Lower leg skin (tissue), 4 donors: Measurements from ENCODE around the gene HHIPL2. TPM values are rescaled to one million over a fixed set of nuclear protein-coding genes. Genes with fewer than 3 reads are reported as not detected.

Source experiments
- DNase-seq, 2 donors: peaks; one replicate each; pipeline ENCODE4 v3.0.0-alpha.2; 2019; ENCODE audit warnings: low spot score in 2 of 2
- H3K4me3 ChIP-seq: fragments of 200-600 bp; sonication (generic); 2 replicates; pipeline ENCODE4 v1.5.1; 2017; ENCODE audit warnings: mild to moderate bottlenecking, low read depth; ENCODE audit not compliant: poor library complexity, severe bottlenecking
- CTCF ChIP-seq, 3 donors: fragments of 450-650 bp; IDR thresholded peaks; one replicate each; pipeline ENCODE4 v1.5.1; 2016; ENCODE audit warnings: antibody characterized with exemption in 3 of 3, mild to moderate bottlenecking in 3 of 3, moderate library complexity in 2 of 3
- POLR2A ChIP-seq, 2 donors: fragments of 450-650 bp; IDR thresholded peaks; one replicate each; pipeline ENCODE4 v1.6.1; 2016 to 2017; ENCODE audit warnings: antibody characterized with exemption in 2 of 2, mild to moderate bottlenecking in 1 of 2, moderate library complexity in 1 of 2
- WGBS, 2 donors: methylation state at CpG; one replicate each; pipeline ENCODE4 v1.1.5; 2018; 5-methylcytosine and 5-hydroxymethylcytosine counted together
- intact Hi-C: fragments of 100-400 bp; cut with DNase I; formaldehyde crosslinking; loops from one replicate; pipeline ENCODE4 v1.15.0; 2023; ENCODE audit warnings: low total_unique reads
- total RNA-seq, 4 donors: library from RNA; depleted of rRNA; stranded (reverse); fragments of >200 nt; gene quantifications; one replicate each; pipeline ENCODE4 v1.1.0, GENCODE V29; 2016

The HHIPL2 gene
- total RNA-seq, 4 donors from 2014 or later = not detected

GRCh38 chr1:222588135-222588534 is 40.2 kb upstream of the HHIPL2 start:
- intact Hi-C loops = no loop called here
- WGBS, 2 donors = 84 to 85% methylated on average over 1 of the region's 1 CpG
- no peak overlapping the region for H3K4me3 ChIP-seq
- TF ChIP-seq CTCF (IDR thresholded peaks at IDR 0.05) (no peak), POLR2A (IDR thresholded peaks at IDR 0.05) (no peak)
- DNase-seq = no peak

GRCh38 chr1:222586842-222587241 is 38.9 kb upstream of the HHIPL2 start:
- WGBS, 2 donors = 91% methylated on average over 2 of the region's 2 CpGs
- no peak for DNase-seq
- intact Hi-C loops = no loop called here
- no peak for TF ChIP-seq CTCF (IDR thresholded peaks at IDR 0.05)
- TF ChIP-seq POLR2A (IDR thresholded peaks at IDR 0.05) = no peak
- no peak overlapping the region for H3K4me3 ChIP-seq

GRCh38 chr1:222583079-222583478 is 35.2 kb upstream of the HHIPL2 start:
- intact Hi-C loops = no loop called here
- H3K4me3 ChIP-seq = no peak overlapping the region
- DNase-seq = no peak
- WGBS, 2 donors = 81 to 87% methylated on average over 5 of the region's 5 CpGs
- TF ChIP-seq CTCF (IDR thresholded peaks at IDR 0.05) (no peak), POLR2A (IDR thresholded peaks at IDR 0.05) (no peak)

GRCh38 chr1:222582099-222582774 is 34.3 kb upstream of the HHIPL2 start:
- no peak for DNase-seq
- intact Hi-C loops = no loop called here
- no peak overlapping the region for H3K4me3 ChIP-seq
- 74 to 76% methylated on average over 4 of the region's 4 CpGs for WGBS, 2 donors
- TF ChIP-seq CTCF (IDR thresholded peaks at IDR 0.05) (no peak), POLR2A (IDR thresholded peaks at IDR 0.05) (no peak)

- TF ChIP-seq CTCF (IDR thresholded peaks at IDR 0.05) = no peak
- TF ChIP-seq POLR2A (IDR thresholded peaks at IDR 0.05) = no peak
- DNase-seq = no peak
- WGBS, 2 donors = 96% methylated on average over 3 of the region's 3 CpGs
- H3K4me3 ChIP-seq = no peak overlapping the region
- intact Hi-C loops = no loop called here
Observed at GRCh38 chr1:222579316-222579715, 31.4 kb upstream of the HHIPL2 start.

- no peak overlapping the region for H3K4me3 ChIP-seq
- TF ChIP-seq POLR2A (IDR thresholded peaks at IDR 0.05) = no peak
- TF ChIP-seq CTCF (IDR thresholded peaks at IDR 0.05) = no peak
- WGBS, 2 donors = 96 to 98% methylated on average over 1 of the region's 1 CpG
- DNase-seq = no peak
- intact Hi-C loops = no loop called here
Observed at GRCh38 chr1:222570837-222571236, 22.9 kb upstream of the HHIPL2 start.
